MV-4-11 (cell line): ENCODE results near the gene AOC1.
A peak's percentile ranks its signal among the peaks of the same experiment; 100 is the strongest.
"Not testable (repeated sequence)": the region's sequence is repeated elsewhere in the genome, so short reads cannot be mapped to it uniquely, and the experiment has no call there.

ENCODE experiments used
- DNase-seq: peaks from one replicate; lab custom pipeline; 2025; lab: John Stamatoyannopoulos, UW

The AOC1 gene, protein sequence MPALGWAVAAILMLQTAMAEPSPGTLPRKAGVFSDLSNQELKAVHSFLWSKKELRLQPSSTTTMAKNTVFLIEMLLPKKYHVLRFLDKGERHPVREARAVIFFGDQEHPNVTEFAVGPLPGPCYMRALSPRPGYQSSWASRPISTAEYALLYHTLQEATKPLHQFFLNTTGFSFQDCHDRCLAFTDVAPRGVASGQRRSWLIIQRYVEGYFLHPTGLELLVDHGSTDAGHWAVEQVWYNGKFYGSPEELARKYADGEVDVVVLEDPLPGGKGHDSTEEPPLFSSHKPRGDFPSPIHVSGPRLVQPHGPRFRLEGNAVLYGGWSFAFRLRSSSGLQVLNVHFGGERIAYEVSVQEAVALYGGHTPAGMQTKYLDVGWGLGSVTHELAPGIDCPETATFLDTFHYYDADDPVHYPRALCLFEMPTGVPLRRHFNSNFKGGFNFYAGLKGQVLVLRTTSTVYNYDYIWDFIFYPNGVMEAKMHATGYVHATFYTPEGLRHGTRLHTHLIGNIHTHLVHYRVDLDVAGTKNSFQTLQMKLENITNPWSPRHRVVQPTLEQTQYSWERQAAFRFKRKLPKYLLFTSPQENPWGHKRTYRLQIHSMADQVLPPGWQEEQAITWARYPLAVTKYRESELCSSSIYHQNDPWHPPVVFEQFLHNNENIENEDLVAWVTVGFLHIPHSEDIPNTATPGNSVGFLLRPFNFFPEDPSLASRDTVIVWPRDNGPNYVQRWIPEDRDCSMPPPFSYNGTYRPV

DNA sequence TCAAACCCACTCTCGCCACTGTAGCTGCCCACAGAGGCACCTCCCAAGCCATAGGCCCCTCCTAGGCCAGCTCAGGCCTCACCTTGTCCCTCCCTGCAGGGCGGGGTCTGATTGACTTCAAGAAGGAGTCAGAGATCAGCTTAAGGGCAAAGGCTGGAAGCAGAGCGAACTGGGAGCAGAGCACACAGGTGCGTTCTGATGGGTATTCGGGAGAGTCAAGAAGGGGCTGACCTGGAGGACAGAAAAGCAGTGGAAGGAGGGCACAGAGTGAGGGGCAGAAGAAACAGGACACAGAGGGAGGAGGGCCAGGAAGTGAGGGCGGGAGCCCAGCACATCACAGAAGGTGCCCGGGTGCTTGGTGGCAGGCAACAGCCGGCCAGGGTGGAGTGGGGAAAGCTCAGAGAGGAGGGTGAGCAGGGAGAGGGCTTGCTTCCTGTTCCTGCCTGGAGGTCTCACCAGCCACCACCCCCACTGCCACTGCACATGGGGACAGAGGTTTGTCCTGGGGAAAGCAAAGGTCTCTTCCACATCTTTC is at the start of gene AOC1:
Gene AOC1 (plus strand): TSS at position 147 of the 535 bp plus-strand sequence. CDS start 3,954 bp downstream, outside the sequence.
- DNase-seq = peak; percentile 44

DNA sequence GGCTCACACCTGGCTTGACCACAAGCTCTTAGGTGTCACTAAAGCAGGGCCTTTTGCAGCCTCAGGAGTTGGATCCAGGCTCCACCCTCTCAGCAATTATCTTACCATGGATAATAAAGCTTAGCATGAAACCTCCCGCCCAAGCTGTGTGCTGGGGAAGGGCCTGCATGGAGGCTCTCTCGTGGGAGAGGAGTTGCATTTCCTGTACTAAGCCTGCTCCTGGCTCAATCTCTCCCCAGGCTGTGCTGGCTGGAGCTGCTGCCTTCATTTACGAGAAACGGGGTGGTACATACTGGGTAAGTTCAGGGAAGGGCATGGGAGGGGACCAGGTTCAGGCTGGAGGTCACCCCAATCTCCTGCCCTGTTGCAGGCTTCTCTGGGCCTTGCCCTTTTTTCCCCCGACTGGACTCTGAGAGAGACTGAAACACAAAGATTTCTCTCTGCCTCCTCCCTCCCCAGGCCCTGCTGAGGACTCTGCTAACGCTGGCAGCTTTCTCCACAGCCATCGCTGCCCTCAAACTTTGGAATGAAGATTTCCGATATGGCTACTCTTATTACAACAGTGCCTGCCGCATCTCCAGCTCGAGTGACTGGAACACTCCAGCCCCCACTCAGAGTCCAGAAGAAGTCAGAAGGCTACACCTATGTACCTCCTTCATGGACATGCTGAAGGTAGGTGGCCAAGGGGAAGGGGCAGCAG is 49.0 kb upstream of the AOC1 start:
- no peak for DNase-seq

DNA sequence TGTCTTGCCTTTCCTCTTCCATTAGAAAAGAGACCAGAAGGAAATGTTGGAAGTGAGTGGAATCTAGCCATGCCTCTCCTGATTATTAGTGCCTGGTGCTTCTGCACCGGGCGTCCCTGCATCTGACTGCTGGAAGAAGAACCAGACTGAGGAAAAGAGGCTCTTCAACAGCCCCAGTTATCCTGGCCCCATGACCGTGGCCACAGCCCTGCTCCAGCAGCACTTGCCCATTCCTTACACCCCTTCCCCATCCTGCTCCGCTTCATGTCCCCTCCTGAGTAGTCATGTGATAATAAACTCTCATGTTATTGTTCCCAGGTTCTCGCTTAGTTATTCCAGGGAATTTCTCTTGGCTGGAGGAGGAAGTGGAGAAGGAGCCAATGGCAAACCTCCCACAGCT is 47.5 kb upstream of the AOC1 start:
- DNase-seq = no peak

DNA sequence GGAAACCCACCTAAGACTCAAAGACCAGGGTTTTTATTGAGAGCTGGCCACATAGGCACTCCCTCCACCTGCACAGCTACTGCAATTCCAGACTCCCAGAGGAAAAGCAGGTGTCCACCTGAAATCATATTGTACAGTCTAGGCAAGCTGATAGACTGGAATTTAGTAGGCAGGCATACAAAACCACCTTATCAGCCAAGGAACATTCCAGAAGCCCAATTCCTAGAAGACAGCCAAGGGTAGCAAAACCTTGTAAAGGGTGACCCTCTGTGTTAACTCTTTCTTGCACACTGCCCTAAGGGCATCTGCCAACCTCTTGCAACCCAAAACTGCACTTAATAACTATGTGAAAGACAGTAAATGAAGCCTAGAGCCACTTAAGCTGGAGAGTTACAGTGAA is 46.5 kb upstream of the AOC1 start:
- no peak for DNase-seq

DNA sequence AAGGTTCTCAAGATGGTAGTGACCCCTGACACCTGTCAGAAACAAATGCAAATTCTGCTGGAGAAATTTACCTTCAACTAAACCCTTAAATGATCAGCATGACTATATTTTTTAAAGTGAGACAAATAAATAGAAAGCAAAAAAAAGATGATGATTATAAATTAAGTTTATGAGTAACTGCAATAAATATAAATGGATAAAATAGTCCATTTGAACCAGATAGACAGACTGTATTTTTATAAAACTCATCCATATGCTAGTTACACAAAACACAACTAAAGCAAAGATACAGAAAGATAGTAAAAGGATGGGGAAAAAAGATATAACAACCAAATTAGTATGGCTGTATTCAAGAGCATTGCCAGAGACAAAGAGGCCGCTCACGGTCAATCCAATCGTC is 45.9 kb upstream of the AOC1 start:
- no peak for DNase-seq

DNA sequence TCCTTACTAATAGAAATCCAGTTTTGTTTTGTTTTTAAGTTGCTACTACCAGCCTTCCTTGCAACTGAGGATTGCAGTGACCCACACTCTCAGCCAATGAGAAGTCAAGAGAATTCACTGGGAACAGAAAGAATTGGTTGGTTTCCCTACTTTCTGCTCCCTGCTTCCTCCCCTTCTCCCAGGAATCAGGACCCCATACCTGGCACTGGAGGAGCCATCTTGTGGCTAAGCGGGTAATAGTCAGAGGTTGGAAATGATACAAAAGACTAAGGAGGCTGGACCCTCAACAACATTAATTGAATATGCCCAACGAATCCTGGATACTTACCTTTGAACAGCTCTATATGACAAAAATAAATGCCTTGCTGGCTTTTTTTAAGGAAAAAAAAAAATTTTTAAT is 45.5 kb upstream of the AOC1 start:
- no peak for DNase-seq

DNA sequence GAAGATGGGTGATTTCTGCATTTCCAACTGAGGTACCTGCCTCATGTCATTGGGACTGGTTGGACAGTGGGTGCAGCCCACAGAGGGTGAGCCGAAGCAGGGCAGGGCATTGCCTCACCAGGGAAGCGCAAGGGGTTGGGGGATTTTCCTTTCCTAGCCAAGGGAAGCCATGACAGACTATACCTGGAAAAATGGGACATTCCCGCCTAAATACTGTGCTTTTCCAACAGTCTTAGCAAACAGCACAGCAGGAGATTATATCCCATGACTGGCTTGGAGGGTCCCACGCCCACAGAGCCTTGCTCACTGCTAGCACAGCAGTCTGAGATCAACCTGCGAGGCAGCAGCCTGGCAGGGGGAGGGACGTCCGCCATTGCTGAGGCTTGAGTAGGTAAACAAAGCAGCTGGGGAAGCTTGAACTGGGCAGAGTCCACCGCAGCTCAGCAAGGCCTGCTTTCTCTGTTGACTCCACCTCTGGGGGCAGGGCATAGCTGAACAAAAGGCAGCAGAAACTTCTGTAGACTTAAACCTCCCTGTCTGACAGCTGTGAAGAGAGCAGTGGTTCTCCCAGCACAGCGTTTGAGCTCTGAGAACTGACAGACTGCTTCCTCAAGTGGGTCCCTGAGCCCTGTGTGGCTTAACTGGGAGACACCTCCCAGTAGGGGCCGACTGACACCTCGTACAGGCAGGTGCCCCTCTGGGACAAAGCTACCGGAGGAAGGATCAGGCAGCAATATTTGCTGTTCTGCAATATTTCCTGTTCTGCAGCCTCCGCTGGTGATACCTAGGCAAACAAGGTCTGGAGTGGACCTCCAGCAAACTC is 44.5 kb upstream of the AOC1 start:
- DNase-seq = not testable (repeated sequence)

DNA sequence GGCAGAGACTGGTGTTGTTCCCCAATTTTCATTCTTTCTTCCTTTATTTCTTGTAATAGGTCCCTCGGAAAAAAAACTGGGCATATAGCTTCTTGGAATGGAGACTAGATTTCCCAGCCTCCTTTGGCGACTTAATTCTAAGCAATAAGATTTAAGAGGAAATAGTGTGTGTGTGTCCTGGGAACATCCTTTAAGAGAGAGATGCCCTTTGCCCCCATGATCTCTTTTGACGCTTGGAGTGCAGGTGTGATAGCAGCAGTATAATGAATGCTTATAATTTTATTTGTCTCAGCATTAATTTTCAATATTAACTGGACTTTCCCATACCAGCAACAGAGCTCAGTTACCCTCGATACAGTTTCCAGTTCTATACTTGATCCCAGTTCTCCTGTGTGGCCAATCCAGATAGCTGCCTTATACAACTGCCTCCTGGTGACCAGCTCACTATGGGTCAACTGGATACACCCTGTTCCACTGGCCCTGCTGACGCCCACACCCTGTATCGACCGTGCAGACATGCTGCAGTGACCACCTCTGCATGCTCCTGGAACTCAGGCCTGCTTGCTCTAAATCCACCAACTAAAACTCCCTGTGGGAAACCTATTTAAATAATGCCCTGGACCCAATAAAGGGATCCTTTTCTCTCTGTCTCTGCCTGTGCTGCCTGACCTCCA is 37.9 kb upstream of the AOC1 start:
- no peak for DNase-seq

DNA sequence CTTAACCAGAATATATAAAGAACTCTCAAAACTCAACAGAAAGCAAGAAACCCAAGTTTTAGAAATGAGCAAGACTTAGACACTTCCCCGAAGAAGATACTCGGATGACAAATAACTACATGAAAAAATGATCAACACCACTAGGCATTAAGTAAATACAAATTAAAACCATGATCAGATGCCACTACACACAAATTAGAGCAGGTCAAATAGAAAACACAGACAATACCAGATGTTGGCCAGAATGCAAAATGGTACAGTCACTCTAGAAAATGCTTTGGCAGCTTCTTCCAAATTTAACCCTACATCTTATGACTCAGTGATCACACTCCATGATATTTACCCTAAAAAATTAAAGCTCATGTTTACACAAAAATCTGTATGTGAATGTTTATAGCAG is 33.3 kb upstream of the AOC1 start:
- no peak for DNase-seq

DNA sequence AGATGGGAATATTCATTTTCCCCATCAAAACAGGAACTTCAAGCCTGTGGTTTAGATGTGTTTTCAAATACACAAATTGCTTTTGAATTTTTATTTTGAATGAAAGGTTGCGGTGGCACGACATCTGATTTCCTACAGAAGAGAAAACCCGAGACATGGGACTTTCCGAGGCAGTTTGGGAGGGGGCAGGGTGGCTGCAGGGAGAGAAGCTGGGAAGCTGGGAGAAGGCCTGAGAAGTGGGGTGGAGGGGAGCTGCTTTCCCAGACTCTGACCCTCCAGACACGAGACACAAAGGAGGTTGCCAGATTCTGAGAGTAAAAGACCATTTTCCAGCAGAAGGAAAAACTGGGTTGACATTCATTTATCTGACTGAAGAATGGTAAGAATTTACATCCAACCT is 32.2 kb upstream of the AOC1 start:
- no peak for DNase-seq

DNA sequence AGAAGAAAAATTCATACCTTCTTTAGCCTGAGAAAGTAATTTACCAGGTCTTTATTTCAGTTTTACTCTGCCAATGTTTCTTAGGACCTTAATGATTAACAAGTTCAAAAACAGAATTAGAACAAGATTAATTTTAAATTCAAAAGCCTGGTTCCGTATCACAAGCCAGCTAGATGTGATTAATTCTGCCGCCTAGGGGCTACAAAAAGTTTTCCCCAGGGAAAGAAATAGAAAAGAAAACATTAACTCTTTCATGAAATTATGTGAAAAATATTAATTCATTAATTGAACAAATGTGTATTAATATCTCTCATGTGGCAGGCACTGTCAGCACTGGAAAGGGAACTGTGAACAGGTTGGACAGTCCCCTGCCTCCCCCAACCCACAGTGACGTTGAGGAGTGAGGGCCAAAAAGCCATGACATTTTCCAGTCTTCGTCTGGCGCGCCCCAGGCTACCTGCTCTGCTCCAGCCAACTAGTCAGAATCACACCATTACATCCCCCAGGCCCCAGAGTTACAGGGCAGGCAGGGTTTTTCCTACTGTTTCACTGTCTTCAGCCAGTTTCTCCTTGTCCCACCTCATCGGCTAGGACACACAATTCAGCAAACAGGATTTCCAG is 31.6 kb upstream of the AOC1 start:
- no peak for DNase-seq

DNA sequence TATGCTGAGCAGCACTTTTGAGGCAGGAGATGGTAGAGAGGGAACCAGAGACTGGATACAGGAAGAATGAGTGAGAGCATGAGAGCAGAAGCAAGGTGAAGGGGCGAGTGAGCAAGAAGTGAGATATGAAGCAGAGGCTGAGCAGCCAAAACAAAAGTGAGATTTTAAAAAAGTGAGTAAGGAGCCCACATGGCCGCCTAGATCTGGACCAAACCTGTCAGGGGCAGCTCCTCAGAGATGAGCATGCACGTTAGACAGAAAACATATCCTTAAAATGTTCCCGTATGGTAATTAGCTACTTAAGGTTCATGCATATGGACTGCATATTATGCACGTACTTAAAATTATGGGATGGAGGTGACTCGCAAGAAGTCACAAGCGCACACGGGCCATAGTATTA is 29.3 kb upstream of the AOC1 start:
- no peak for DNase-seq

DNA sequence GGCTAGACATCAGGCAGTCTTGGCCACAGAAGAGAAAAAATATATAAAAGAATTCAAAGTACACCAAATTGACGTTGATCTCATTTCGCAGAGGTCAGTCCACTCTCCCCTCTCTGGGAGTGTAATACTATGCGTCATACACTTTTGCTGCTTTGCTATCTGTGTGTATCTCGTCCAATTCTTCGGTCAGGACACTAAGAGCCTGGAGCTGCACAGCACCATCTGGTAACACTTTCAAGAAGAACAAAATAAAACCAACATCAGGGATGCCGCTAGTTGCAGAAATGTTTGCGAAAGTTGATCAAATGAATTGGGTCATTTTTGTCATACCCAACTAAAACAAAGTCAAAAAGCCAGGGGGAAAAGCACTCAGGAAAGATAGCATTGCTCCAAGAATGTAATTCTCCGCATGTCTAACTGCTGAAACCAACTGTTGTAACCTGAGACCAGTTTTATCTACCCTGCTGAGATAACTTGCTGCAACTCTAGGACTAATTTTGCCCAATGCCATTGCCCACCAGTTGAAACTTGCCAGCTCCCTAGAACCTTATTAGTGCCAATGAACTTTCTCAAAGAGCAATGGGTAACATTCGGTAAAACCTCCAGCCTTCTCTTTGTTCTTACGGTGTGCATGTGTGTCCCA is 28.7 kb upstream of the AOC1 start:
- no peak for DNase-seq

DNA sequence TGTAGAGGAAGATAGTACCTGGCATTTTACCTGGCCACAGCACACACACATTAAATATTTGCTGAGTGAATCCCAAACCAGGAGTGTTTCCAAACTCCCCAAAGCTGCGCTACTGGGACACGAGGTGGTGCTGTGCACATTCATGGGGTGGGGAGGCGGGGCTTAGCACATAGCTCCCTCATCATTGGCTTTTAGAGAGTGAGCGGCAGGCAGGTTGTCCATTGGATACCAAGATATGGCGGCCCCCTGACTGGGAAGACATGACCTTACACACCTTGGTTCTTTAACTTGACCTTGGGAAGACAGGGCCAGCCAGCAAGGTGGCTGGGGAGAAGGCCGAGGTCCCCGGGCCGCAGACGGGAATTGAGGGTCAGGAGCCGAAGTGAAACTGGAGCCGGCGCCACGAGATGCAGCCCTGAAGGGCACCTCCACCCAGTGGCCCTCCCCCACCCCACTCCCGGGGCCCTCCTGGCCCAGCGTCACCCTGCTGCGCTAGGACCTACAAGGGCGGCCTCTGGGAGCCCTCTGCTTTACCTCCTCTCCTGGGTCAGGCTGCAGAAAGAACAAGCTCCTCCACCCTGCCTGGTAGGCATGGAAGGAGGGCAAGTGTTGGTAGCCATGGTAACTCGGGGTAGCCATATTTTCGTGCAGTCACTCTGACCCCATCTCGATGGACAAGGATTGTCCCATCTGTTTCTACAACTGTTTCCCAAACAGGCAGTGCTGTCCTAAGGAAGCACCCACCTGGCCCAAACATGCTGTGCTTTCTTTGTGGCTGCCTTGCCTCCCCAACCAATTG is 27.7 kb upstream of the AOC1 start:
- DNase-seq = no peak

DNA sequence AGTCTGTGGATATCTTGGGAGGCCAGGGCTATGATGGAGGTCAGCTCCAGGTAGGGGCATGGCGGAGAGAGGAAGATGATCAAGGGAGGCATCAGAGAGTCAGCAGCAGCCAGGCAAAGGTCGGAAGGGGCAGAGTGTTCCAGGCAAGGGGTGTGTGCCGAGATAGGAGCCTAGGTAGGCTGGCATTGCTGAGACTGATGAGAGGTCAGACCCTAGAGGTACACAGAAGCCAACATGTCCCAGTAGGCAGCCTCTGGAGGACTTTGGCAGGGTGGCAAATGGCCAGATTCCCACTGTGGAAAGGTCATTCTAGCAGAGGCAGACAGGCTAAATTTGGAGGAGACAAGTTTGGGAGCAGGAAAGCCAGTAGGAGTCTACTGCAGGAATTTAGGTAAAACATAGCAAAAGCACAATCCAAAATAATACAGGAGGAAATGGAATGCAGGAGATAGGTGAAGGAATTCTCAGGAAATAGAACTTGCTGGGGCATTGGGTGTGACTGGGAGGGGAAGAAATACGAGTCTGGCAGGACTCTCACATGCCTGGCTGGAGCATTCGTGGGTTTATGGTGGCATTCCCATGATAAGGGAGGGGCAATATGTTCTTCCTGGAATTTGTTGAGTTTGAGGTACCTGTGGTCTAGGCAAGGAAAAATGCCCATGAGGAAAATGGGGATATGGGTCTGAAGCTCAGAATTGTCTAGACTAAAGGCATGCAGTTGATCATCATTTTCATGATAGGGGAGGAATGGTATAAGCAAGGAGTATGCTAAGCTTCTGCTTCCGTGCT is 26.1 kb upstream of the AOC1 start:
- DNase-seq = no peak

DNA sequence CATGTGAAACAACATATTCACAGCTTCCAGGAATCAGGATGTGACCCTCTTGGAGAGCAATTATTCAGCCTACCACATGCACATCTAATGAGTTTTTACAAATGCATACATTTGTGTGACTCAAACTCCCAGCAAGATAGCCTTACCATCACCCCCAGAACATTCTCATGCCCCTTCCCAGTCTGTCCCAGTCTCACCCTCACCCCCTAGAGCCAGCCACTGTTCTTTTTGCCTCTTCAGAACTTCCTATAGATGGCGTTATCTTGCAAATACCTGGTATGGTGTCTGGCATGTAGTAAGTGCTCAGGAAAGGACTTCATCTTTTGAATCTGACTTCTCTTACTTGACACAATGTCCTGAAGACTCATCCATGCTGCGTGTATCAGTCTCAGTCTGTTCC is 23.9 kb upstream of the AOC1 start:
- no peak for DNase-seq

DNA sequence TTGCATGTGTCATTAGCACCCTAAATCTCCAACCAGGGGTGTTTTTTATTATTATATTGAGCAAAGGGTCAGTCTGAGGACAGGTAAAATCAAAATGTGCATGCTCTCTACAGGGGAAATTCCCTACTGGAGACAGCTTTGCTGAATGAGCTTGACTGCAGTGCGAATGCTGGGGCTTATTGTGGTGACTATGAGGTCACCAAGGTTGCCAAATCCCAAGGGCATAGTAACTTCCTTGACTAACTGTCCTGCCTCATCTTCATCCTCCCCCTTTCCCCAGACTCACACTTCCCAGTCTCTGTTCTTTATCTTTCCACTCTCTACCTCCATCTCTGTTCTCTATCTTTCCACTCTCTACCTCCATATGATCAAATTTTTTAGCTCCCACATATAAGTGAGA is 22.9 kb upstream of the AOC1 start:
- DNase-seq = peak; percentile 2

DNA sequence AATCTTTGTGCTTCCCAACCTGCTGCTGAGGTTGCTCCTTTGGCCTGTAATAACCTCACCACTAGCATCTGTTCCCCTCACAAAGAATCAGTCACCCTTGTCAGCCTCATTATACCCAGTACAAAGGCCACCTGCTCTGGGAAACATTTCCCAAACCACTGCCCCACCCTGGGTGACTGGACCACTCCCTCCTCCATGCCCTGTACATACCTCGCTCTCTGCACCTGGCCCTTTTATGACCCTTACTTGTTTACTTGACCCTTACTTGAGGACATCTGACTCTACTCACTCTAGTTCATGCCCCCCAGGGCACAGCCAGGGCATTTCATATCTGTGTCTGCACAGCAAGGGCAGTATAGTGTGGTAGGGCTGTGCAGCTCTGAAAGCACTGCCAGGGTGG is 21.4 kb upstream of the AOC1 start:
- DNase-seq = no peak

DNA sequence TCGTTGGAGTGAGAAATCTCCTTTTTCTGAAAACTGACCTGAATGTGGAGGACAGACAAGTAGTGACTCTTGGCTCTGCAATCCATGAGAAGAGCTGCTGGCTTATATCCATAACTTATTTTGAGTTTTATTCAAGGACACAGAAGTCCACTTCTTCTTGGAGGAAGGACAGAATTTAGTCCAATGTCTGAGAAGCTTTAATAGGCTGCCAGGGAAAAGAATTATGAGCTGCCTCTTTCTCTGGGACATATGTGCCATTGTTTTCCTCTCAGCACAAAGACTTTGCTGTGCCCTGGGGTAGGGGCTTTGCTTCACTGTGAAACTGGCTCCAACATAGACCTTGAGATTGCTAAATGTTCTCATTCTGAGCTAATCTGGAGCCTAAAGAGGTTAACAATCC is 20.5 kb upstream of the AOC1 start:
- no peak for DNase-seq
